ENCODE results near the gene RPH3AL. TPM values are rescaled to one million over a fixed set of nuclear protein-coding genes. Genes with fewer than 3 reads are reported as not detected.

The RPH3AL gene, protein sequence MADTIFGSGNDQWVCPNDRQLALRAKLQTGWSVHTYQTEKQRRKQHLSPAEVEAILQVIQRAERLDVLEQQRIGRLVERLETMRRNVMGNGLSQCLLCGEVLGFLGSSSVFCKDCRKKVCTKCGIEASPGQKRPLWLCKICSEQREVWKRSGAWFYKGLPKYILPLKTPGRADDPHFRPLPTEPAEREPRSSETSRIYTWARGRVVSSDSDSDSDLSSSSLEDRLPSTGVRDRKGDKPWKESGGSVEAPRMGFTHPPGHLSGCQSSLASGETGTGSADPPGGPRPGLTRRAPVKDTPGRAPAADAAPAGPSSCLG
- total RNA-seq: 15.9 and 40.8 TPM in 2 replicates

DNA sequence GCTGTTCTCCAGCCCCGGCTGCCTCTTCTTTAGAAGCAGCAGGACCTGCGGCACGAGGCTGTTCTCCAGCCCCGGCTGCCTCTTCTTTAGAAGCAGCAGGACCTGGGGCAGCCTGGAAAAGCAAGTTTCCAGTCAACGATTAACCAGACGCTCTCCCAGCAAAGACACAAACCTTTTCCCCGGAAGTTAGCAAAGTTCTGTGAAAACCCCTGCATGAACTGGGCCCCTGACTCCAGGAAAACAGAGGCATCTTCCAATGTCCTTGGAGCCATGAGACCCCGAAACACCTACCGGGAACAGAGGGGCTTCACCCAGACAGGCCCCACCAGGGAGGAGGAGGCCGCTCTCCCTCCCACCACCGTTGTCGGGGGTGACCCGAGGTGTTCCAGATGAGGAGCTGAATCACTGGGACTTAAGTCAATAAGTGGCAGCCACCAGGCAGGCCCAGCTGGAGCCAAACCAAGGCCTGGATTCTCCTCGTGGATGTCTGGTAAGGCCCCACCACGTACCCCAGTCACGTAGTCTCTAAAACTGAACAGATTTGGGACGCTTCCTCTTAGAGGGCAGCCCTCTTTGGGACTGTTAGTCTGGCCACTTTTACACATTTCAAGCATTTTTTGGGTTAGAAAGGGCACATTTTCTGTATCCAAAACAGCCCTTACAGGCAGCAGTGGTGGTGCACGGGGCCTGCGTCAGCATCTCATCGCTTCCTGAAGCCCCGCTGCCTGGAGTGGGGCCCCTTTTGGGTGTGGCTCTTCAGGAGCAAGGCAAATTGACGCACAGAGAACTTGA lies at the start of gene RPH3AL:
TSS of gene RPH3AL (minus strand) at position 387 of the 792 bp plus-strand sequence. CDS start 25,264 bp downstream, outside the sequence.
- TF ChIP-seq, protein P1, sequence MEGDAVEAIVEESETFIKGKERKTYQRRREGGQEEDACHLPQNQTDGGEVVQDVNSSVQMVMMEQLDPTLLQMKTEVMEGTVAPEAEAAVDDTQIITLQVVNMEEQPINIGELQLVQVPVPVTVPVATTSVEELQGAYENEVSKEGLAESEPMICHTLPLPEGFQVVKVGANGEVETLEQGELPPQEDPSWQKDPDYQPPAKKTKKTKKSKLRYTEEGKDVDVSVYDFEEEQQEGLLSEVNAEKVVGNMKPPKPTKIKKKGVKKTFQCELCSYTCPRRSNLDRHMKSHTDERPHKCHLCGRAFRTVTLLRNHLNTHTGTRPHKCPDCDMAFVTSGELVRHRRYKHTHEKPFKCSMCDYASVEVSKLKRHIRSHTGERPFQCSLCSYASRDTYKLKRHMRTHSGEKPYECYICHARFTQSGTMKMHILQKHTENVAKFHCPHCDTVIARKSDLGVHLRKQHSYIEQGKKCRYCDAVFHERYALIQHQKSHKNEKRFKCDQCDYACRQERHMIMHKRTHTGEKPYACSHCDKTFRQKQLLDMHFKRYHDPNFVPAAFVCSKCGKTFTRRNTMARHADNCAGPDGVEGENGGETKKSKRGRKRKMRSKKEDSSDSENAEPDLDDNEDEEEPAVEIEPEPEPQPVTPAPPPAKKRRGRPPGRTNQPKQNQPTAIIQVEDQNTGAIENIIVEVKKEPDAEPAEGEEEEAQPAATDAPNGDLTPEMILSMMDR (conservative IDR thresholded peaks at IDR 0.05; ENCODE audit: low read depth, low read length): no peak
- peak within 1 kb of the TSS; percentile 55 for H3K4me3 ChIP-seq (ENCODE audit: low read depth, low read length)
- DNase-seq (ENCODE audit: low read depth): peak; percentile 76

DNA sequence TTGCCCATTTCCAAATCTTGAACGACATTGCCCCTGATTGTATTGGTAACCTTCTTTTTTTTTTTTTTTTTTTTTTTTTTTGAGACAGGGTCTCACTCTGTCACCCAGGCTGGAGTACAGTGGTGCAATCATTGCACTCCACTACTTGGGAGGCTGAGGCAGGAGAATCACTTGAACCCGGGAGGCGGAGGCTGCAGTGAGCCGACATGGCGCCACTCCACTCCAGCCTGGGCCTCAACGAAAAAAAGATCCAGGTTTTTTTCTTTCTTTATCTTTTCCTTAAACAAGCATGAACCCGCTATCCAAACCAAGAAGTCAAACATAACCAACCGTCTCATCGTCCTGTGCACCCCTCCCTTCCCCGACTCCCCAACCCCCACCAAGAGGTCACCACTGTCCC lies 47.6 kb upstream of the RPH3AL start:
- no peak for DNase-seq (ENCODE audit: low read depth)
- TF ChIP-seq, protein P1 (conservative IDR thresholded peaks at IDR 0.05; ENCODE audit: low read depth, low read length): no peak
- H3K4me3 ChIP-seq (ENCODE audit: low read depth, low read length): no peak overlapping the region

DNA sequence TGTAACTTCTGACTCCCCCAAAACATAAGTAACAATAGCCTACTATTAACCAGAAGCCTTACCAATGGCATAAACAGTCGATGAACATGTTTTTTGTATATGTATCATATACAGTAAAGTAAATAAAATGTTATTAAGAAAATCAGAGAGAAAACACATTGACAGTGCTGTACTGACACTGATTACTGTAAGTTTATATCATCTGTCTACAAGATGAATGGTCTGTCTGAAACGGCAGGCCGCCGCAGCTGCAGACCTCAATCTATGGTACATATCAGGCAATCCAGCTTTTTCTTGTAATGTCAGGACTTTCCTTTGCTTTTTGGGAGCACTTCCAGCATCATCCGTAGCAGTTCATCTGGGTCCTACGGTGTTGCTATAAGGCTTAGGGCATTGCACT lies 44.2 kb upstream of the RPH3AL start:
- TF ChIP-seq, protein P1 (conservative IDR thresholded peaks at IDR 0.05; ENCODE audit: low read depth, low read length): no peak
- DNase-seq (ENCODE audit: low read depth): no peak
- no peak overlapping the region for H3K4me3 ChIP-seq (ENCODE audit: low read depth, low read length)

DNA sequence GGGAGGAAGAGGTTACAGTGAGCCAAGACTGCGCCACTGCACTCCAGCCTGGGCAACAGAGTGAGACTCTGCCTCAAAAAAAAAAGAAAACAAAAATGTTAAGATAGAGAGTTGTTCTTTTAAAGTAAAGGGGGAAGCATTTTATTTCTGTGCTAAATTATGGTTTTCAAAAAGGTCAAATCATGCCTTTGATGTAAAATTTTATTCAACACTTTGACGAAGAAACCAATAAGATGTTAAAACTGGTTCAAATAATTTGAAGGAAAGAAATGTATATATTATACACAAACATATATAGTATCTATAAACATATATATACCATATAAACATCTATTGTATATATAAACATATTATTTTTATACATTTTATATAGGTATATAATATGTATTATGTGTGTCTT lies 43.4 kb upstream of the RPH3AL start:
- DNase-seq (ENCODE audit: low read depth): no peak
- TF ChIP-seq, protein P1 (conservative IDR thresholded peaks at IDR 0.05; ENCODE audit: low read depth, low read length): no peak
- H3K4me3 ChIP-seq (ENCODE audit: low read depth, low read length): no peak overlapping the region

DNA sequence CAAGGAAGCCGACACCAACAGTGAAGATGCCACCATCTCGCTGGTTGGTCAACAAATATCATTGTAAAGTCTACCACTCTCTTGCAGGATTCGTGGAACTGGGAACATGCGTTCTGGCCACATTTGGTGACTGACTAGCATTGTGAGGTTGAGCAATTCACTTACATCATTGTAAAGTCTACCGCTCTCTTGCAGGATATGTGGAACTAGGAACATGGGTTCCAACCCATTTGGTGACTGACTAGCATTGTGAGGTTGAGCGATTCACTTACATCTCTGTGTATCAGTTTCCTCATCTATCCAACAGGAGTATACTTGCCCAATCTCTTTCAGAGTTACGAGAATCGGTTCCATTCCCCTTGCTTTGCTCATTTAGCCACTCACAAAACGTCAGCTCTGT lies 42.6 kb upstream of the RPH3AL start:
- no peak overlapping the region for H3K4me3 ChIP-seq (ENCODE audit: low read depth, low read length)
- TF ChIP-seq, protein P1 (conservative IDR thresholded peaks at IDR 0.05; ENCODE audit: low read depth, low read length): no peak
- DNase-seq (ENCODE audit: low read depth): no peak

DNA sequence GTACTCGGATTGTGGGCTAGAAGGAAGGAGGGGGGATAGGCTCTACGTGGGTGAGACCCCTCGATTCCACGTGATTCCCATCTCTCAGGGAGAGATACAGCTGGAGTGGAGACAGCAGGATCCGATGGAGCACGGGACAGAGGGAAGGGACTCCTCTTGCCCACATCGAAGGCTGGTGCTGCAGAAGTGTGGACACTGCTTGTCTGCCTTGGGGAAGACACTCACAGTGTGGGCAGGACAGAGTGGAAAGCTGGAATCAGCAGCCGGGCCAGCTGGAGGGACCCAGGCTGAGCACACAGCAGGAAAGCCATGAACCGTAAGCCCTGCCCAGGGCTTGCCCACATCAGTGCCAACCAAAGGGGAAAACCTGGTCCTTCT lies 42.1 kb upstream of the RPH3AL start:
- DNase-seq (ENCODE audit: low read depth): no peak
- TF ChIP-seq, protein P1 (conservative IDR thresholded peaks at IDR 0.05; ENCODE audit: low read depth, low read length): no peak

More for the DNA sequence above, 42.1 kb upstream of the RPH3AL start:
- no peak overlapping the region for H3K4me3 ChIP-seq (ENCODE audit: low read depth, low read length)

Measured in epithelial cell of proximal tubule (primary cell).